ENCODE data around the gene C12orf76. TPM values are rescaled to one million over a fixed set of nuclear protein-coding genes. Genes with fewer than 3 reads are reported as not detected.
A peak's percentile ranks its signal among the peaks of the same experiment; 100 is the strongest.

Gene C12orf76
- total RNA-seq, 1 experiment from 2014 or later, result 18.3 TPM

DNA sequence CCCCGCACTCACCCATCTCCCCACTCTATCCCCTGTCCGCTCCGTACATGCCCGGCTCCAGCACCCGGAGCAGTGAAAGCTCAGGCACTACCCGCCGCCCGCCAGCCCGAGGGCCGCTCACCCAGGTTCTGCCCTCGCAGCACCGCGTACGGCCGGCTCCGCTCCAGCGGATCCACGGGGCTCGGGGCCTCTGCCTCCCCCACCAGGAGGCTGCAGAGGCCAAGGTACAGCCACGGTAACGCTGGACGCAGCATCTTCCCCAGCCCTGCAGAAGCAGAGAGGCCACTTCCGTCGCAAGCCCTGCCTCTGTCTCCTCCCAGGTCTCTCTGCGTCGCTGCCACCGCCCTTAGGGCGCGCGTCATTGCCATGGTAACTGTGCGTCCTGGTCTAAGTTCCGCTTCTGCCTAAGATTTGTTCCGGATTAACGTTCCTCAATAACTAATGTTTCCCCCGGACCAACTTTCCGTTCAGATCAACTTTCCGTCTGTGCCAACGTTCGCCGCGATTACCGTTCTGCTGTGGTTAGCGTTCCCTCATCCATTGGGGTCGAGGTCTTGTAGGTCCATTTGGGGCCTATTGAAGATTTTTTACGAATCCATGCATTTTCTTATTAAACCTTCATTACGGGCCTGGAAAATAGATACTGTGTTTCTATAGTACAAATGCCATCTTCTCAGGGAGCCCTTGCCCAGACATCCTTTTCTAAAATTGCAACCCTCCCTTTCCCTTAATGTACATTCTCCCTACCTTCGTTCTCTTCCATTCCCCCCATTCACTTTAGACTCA, at the start of gene C12orf76 (continued):
- TF ChIP-seq, protein P1, sequence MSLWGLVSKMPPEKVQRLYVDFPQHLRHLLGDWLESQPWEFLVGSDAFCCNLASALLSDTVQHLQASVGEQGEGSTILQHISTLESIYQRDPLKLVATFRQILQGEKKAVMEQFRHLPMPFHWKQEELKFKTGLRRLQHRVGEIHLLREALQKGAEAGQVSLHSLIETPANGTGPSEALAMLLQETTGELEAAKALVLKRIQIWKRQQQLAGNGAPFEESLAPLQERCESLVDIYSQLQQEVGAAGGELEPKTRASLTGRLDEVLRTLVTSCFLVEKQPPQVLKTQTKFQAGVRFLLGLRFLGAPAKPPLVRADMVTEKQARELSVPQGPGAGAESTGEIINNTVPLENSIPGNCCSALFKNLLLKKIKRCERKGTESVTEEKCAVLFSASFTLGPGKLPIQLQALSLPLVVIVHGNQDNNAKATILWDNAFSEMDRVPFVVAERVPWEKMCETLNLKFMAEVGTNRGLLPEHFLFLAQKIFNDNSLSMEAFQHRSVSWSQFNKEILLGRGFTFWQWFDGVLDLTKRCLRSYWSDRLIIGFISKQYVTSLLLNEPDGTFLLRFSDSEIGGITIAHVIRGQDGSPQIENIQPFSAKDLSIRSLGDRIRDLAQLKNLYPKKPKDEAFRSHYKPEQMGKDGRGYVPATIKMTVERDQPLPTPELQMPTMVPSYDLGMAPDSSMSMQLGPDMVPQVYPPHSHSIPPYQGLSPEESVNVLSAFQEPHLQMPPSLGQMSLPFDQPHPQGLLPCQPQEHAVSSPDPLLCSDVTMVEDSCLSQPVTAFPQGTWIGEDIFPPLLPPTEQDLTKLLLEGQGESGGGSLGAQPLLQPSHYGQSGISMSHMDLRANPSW (CRISPR knock-in tag; conservative IDR thresholded peaks at IDR 0.05; ENCODE audit: low read depth), result no peak
- TF ChIP-seq CREM (CRISPR knock-in tag; IDR thresholded peaks at IDR 0.05) (peak; percentile 46; the same call in 1 of the 2 replicates), PRRX2 (CRISPR knock-in tag; IDR thresholded peaks at IDR 0.05) (no peak), HMGA2 (CRISPR knock-in tag; IDR thresholded peaks at IDR 0.05) (no peak), ZNF671 (CRISPR knock-in tag; IDR thresholded peaks at IDR 0.05) (no peak), ZNF416 (CRISPR knock-in tag; IDR thresholded peaks at IDR 0.05) (no peak), ZBTB21 (CRISPR knock-in tag; IDR thresholded peaks at IDR 0.05; ENCODE audit: borderline replicate concordance) (no peak), MYBL2 (CRISPR knock-in tag; IDR thresholded peaks at IDR 0.05) (0 out of 2 replicates have a peak, but pooled peaks have one; percentile 32), GABPB1 (CRISPR knock-in tag; IDR thresholded peaks at IDR 0.05) (peak; percentile 82), IRF2 (CRISPR knock-in tag; IDR thresholded peaks at IDR 0.05; ENCODE audit: borderline replicate concordance, low read depth) (no peak), ZNF138 (CRISPR knock-in tag; conservative IDR thresholded peaks at IDR 0.05) (no peak), ATF1 (CRISPR knock-in tag; IDR thresholded peaks at IDR 0.05) (no peak), RELA (CRISPR knock-in tag; IDR thresholded peaks at IDR 0.05; ENCODE audit: borderline replicate concordance) (no peak), SP1 (CRISPR knock-in tag; conservative IDR thresholded peaks at IDR 0.05) (peak; percentile 69)
- TF ChIP-seq, protein P2, sequence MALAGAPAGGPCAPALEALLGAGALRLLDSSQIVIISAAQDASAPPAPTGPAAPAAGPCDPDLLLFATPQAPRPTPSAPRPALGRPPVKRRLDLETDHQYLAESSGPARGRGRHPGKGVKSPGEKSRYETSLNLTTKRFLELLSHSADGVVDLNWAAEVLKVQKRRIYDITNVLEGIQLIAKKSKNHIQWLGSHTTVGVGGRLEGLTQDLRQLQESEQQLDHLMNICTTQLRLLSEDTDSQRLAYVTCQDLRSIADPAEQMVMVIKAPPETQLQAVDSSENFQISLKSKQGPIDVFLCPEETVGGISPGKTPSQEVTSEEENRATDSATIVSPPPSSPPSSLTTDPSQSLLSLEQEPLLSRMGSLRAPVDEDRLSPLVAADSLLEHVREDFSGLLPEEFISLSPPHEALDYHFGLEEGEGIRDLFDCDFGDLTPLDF (CRISPR knock-in tag; IDR thresholded peaks at IDR 0.05), result no peak
- TF ChIP-seq, protein P3, sequence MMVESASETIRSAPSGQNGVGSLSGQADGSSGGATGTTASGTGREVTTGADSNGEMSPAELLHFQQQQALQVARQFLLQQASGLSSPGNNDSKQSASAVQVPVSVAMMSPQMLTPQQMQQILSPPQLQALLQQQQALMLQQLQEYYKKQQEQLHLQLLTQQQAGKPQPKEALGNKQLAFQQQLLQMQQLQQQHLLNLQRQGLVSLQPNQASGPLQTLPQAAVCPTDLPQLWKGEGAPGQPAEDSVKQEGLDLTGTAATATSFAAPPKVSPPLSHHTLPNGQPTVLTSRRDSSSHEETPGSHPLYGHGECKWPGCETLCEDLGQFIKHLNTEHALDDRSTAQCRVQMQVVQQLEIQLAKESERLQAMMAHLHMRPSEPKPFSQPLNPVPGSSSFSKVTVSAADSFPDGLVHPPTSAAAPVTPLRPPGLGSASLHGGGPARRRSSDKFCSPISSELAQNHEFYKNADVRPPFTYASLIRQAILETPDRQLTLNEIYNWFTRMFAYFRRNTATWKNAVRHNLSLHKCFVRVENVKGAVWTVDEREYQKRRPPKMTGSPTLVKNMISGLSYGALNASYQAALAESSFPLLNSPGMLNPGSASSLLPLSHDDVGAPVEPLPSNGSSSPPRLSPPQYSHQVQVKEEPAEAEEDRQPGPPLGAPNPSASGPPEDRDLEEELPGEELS (CRISPR knock-in tag; IDR thresholded peaks at IDR 0.05), result 0 out of 2 replicates have a peak, but pooled peaks have one; percentile 49
- TF ChIP-seq, protein P4, sequence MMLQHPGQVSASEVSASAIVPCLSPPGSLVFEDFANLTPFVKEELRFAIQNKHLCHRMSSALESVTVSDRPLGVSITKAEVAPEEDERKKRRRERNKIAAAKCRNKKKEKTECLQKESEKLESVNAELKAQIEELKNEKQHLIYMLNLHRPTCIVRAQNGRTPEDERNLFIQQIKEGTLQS (CRISPR knock-in tag; conservative IDR thresholded peaks at IDR 0.05), result no peak
- TF ChIP-seq, protein P5, sequence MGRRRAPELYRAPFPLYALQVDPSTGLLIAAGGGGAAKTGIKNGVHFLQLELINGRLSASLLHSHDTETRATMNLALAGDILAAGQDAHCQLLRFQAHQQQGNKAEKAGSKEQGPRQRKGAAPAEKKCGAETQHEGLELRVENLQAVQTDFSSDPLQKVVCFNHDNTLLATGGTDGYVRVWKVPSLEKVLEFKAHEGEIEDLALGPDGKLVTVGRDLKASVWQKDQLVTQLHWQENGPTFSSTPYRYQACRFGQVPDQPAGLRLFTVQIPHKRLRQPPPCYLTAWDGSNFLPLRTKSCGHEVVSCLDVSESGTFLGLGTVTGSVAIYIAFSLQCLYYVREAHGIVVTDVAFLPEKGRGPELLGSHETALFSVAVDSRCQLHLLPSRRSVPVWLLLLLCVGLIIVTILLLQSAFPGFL (CRISPR knock-in tag; IDR thresholded peaks at IDR 0.05; ENCODE audit: borderline replicate concordance), result peak; percentile 58; the same call in 1 of the 2 replicates
- TF ChIP-seq, protein P6, sequence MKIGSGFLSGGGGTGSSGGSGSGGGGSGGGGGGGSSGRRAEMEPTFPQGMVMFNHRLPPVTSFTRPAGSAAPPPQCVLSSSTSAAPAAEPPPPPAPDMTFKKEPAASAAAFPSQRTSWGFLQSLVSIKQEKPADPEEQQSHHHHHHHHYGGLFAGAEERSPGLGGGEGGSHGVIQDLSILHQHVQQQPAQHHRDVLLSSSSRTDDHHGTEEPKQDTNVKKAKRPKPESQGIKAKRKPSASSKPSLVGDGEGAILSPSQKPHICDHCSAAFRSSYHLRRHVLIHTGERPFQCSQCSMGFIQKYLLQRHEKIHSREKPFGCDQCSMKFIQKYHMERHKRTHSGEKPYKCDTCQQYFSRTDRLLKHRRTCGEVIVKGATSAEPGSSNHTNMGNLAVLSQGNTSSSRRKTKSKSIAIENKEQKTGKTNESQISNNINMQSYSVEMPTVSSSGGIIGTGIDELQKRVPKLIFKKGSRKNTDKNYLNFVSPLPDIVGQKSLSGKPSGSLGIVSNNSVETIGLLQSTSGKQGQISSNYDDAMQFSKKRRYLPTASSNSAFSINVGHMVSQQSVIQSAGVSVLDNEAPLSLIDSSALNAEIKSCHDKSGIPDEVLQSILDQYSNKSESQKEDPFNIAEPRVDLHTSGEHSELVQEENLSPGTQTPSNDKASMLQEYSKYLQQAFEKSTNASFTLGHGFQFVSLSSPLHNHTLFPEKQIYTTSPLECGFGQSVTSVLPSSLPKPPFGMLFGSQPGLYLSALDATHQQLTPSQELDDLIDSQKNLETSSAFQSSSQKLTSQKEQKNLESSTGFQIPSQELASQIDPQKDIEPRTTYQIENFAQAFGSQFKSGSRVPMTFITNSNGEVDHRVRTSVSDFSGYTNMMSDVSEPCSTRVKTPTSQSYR (CRISPR knock-in tag; IDR thresholded peaks at IDR 0.05), result no peak
- TF ChIP-seq, protein P7, sequence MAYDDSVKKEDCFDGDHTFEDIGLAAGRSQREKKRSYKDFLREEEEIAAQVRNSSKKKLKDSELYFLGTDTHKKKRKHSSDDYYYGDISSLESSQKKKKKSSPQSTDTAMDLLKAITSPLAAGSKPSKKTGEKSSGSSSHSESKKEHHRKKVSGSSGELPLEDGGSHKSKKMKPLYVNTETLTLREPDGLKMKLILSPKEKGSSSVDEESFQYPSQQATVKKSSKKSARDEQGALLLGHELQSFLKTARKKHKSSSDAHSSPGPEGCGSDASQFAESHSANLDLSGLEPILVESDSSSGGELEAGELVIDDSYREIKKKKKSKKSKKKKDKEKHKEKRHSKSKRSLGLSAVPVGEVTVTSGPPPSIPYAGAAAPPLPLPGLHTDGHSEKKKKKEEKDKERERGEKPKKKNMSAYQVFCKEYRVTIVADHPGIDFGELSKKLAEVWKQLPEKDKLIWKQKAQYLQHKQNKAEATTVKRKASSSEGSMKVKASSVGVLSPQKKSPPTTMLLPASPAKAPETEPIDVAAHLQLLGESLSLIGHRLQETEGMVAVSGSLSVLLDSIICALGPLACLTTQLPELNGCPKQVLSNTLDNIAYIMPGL (CRISPR knock-in tag; IDR thresholded peaks at IDR 0.05), result no peak
- TF ChIP-seq, protein P8, sequence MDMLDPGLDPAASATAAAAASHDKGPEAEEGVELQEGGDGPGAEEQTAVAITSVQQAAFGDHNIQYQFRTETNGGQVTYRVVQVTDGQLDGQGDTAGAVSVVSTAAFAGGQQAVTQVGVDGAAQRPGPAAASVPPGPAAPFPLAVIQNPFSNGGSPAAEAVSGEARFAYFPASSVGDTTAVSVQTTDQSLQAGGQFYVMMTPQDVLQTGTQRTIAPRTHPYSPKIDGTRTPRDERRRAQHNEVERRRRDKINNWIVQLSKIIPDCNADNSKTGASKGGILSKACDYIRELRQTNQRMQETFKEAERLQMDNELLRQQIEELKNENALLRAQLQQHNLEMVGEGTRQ (CRISPR knock-in tag; IDR thresholded peaks at IDR 0.05), result no peak
- TF ChIP-seq, protein P9, sequence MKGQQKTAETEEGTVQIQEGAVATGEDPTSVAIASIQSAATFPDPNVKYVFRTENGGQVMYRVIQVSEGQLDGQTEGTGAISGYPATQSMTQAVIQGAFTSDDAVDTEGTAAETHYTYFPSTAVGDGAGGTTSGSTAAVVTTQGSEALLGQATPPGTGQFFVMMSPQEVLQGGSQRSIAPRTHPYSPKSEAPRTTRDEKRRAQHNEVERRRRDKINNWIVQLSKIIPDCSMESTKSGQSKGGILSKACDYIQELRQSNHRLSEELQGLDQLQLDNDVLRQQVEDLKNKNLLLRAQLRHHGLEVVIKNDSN (CRISPR knock-in tag; IDR thresholded peaks at IDR 0.05), result 0 out of 2 replicates have a peak, but pooled peaks have one; percentile 11

All from WTC11 (cell line).